Epithelial cell of umbilical artery (primary cell): ENCODE results near the gene DBP. TPM values are rescaled to one million over a fixed set of nuclear protein-coding genes. Genes with fewer than 3 reads are reported as not detected.

Source experiments
- total RNA-seq: library from RNA; depleted of rRNA; stranded (reverse); fragments of >200 nt; gene quantifications from 2 replicates; pipeline ENCODE4 v1.2.3, GENCODE V29; 2014

The DBP gene, protein sequence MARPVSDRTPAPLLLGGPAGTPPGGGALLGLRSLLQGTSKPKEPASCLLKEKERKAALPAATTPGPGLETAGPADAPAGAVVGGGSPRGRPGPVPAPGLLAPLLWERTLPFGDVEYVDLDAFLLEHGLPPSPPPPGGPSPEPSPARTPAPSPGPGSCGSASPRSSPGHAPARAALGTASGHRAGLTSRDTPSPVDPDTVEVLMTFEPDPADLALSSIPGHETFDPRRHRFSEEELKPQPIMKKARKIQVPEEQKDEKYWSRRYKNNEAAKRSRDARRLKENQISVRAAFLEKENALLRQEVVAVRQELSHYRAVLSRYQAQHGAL
- 1.2 and 1.6 TPM in 2 replicates for total RNA-seq

DNA sequence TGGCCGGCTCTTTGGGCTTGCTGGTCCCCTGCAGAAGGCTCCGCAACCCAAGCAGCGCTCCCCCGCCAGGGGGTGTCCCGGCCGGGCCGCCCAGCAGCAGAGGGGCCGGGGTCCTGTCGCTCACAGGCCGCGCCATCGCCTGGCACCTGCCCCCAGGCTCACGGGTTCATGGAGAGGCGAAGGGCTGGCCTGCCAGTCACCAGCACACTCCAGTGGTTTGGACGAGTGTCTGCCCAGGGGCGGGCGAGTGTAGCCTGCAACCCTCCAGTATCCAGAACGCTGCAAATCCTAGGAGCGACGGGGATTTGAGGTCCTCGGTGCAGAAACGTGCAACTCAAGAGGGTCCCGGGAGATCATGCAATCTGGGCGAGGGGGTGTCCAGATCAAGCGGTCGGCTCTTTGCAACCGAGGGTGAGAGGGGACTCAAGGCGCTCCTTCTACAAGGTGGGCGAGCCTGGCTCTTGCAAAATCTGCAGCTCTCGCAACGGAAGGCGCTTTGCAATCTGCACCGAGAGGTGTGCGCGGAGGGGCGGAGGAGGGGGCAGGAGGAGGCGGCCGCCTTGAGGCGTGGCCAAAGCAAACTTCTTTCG lies at the start of gene DBP:
Gene DBP, minus strand, starts transcription at position 521 of the 590 bp plus-strand sequence. Its CDS starts 385 bp downstream, at position 136.

GRCh38 chr19:48672994-48673393 lies 35.8 kb upstream of the DBP start, which contains the start of gene NTN5:
TSS of gene NTN5 (minus strand) at chr19:48673017. CDS start at chr19:48670986, 2,031 bp downstream.

GRCh38 chr19:48646001-48646721 lies 9.0 kb upstream of the DBP start, which contains the start of gene CA11:
TSS of gene CA11 (minus strand) at chr19:48646187. CDS start at chr19:48645632, 555 bp downstream.

GRCh38 chr19:48618916-48619691 lies 18.1 kb downstream of the DBP start, which contains the start of the genes RPL18 and SPHK2:
TSS of gene RPL18 (minus strand) at chr19:48619178. CDS start at chr19:48619143, 35 bp downstream.
TSS of gene SPHK2 (plus strand) at chr19:48619506. CDS start at chr19:48620515, 1,009 bp downstream.

GRCh38 chr19:48614436-48615230 lies 22.5 kb downstream of the DBP start, which contains the start of gene FAM83E:
TSS of gene FAM83E (minus strand) at chr19:48615076. CDS start at chr19:48613372, 1,704 bp downstream.

GRCh38 chr19:48606463-48607358 lies 30.5 kb downstream of the DBP start, which contains the start of gene SPACA4:
TSS of gene SPACA4 (plus strand) at chr19:48606742. CDS start at chr19:48606979, 237 bp downstream.

Other genes with a start within 250 kb of the DBP start
- gene KDELR1, start 245.8 kb downstream of the DBP start, total RNA-seq: 29.8 and 35.1 TPM in 2 replicates
- 0.15 and 0.32 TPM in 2 replicates for gene GRIN2D, start 243.7 kb downstream of the DBP start, total RNA-seq
- 44.5 and 65.8 TPM in 2 replicates for gene GRWD1, start 191.4 kb downstream of the DBP start, total RNA-seq
- gene KCNJ14, start 181.8 kb downstream of the DBP start, total RNA-seq: 0.30 and 0.32 TPM in 2 replicates
- 66.7 and 101 TPM in 2 replicates for gene CYTH2, start 168.0 kb downstream of the DBP start, total RNA-seq
- gene LMTK3, start 125.5 kb downstream of the DBP start, total RNA-seq: under 0.01 and 0.61 TPM in 2 replicates
- not detected in 2 replicates for gene SULT2B1, start 85.2 kb downstream of the DBP start, total RNA-seq
- not detected in 2 replicates for gene SPACA4, start 30.6 kb downstream of the DBP start, total RNA-seq
- gene FAM83E, start 22.3 kb downstream of the DBP start, total RNA-seq: 0.65 and 1.1 TPM in 2 replicates
- gene RPL18, start 18.2 kb downstream of the DBP start, total RNA-seq: 2,633 and 3,123 TPM in 2 replicates
- 8.4 and 10.5 TPM in 2 replicates for gene SPHK2, start 17.9 kb downstream of the DBP start, total RNA-seq
- 0.65 and 1.2 TPM in 2 replicates for gene CA11, start 8.8 kb upstream of the DBP start, total RNA-seq
- not detected in 2 replicates for gene NTN5, start 35.6 kb upstream of the DBP start, total RNA-seq
- gene FUT2, start 58.6 kb upstream of the DBP start, total RNA-seq: not detected in 2 replicates
- gene MAMSTR, start 82.3 kb upstream of the DBP start, total RNA-seq: 0.32 TPM in 1 of 2 replicates, not detected in the other
- 68.2 and 85.8 TPM in 2 replicates for gene RASIP1, start 103.2 kb upstream of the DBP start, total RNA-seq
- 0.30 and 0.32 TPM in 2 replicates for gene IZUMO1, start 109.5 kb upstream of the DBP start, total RNA-seq
- 5.5 and 6.4 TPM in 2 replicates for gene FUT1, start 115.3 kb upstream of the DBP start, total RNA-seq
- not detected in 2 replicates for gene FGF21, start 118.1 kb upstream of the DBP start, total RNA-seq
- gene BCAT2, start 173.7 kb upstream of the DBP start, total RNA-seq: 47.4 TPM in 2 replicates
- gene HSD17B14, start 199.1 kb upstream of the DBP start, total RNA-seq: 5.8 and 13.2 TPM in 2 replicates
- 1.9 and 2.7 TPM in 2 replicates for gene PLEKHA4, start 231.2 kb upstream of the DBP start, total RNA-seq
- gene PPP1R15A, start 235.0 kb upstream of the DBP start, total RNA-seq: 24.4 and 27.2 TPM in 2 replicates